Epithelial cell of esophagus (primary cell): ENCODE measurements around the gene ADGRB2.

Experiments used
- DNase-seq: peaks from one replicate; pipeline ENCODE4 v3.0.0; 2010; ENCODE audit warnings: low read depth
- H3K4me3 ChIP-seq: 2 replicates; pipeline ENCODE4 v1.5.1; 2011; ENCODE audit warnings: mild to moderate bottlenecking, low read length, control low read depth
- CTCF ChIP-seq: IDR thresholded peaks from 2 replicates; pipeline ENCODE4 v1.5.1; 2011; ENCODE audit warnings: low read depth, mild to moderate bottlenecking, low read length, control low read depth, inconsistent platforms; ENCODE audit not compliant: insufficient read depth; ENCODE audit errors: missing control alignments

Gene ADGRB2

GRCh38 chr1:31791131-31791858 lies 27.2 kb upstream of the ADGRB2 start:
- no peak for TF ChIP-seq CTCF
- DNase-seq: no peak

GRCh38 chr1:31790641-31791091 lies 26.5 kb upstream of the ADGRB2 start:
- no peak for DNase-seq
- no peak overlapping the region for H3K4me3 ChIP-seq

More at GRCh38 chr1:31791131-31791858, 27.2 kb upstream of the ADGRB2 start:
- no peak overlapping the region for H3K4me3 ChIP-seq

GRCh38 chr1:31790140-31790539 lies 26.0 kb upstream of the ADGRB2 start:
- H3K4me3 ChIP-seq: no peak overlapping the region
- TF ChIP-seq CTCF: no peak
- DNase-seq: no peak

More at GRCh38 chr1:31790641-31791091, 26.5 kb upstream of the ADGRB2 start:
- TF ChIP-seq CTCF: no peak

GRCh38 chr1:31789259-31790065 lies 25.3 kb upstream of the ADGRB2 start:
- peak overlapping the region; percentile 67 for H3K4me3 ChIP-seq
- peak; percentile 88 for DNase-seq
- peak; percentile 87 for TF ChIP-seq CTCF

- TF ChIP-seq CTCF: no peak
- peak; percentile 68 for DNase-seq
- peak overlapping the region; percentile 67 for H3K4me3 ChIP-seq
Observed at GRCh38 chr1:31788825-31789256, 24.7 kb upstream of the ADGRB2 start.

- no peak for TF ChIP-seq CTCF
- peak overlapping the region; percentile 67 for H3K4me3 ChIP-seq
Observed at GRCh38 chr1:31788138-31788824, 24.1 kb upstream of the ADGRB2 start.

More at GRCh38 chr1:31788138-31788824, 24.1 kb upstream of the ADGRB2 start:
- DNase-seq: peak; percentile 91
